ENCODE measurements around the gene PPID. TPM values are rescaled to one million over a fixed set of nuclear protein-coding genes. Genes with fewer than 3 reads are reported as not detected.
"Not testable (repeated sequence)": the region's sequence is repeated elsewhere in the genome, so short reads cannot be mapped to it uniquely, and the experiment has no call there.

PPID gene
- total and polyA plus RNA-seq, 12 donors: 23.8 to 37.1 (median 33.1) TPM

DNA sequence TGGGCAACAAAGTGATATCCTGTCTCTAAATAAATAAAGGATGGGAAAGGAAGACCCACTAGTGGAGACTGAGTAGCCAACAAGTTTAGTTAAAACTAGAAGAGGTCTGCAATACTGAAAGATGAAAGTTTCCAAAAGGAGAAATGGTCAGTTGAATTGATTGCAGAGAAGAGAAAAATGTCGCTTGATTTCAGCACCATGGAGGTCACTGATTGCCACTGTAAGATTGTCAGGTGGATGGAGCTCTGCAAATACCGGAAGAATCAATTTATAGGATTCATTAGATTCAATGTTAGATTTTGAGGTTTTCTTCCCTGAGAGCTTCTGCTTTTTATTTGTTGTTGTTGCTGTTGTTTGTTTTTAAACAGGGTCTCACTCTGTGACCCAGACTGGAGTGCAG lies 40.3 kb upstream of the PPID start:
- intact Hi-C loops (cut with DNase I): no loop called here
- no peak overlapping the region for H3K27ac ChIP-seq
- H3K4me1 ChIP-seq: peaks cover 0 to 16% (median 4%) of the 10 kb centered on the region in 9 donors
- ATAC-seq (no peak), DNase-seq (no peak)
- H3K9me3 ChIP-seq: no peaks in the 10 kb centered on the region
- TF ChIP-seq CTCF (IDR thresholded peaks at IDR 0.05): no peak
- WGBS, 2 donors: 47 to 50% methylated on average over 2 of the region's 2 CpGs
- no peaks in the 10 kb centered on the region for H3K27me3 ChIP-seq
- no peak overlapping the region for H3K4me3 ChIP-seq
- H3K36me3 ChIP-seq: no peaks in the 10 kb centered on the region

GRCh38 chr4:158762553-158762952 lies 39.4 kb upstream of the PPID start:
- intact Hi-C loops (cut with DNase I): no loop called here
- WGBS, 2 donors: 77 to 81% methylated on average over 4 of the region's 4 CpGs
- H3K27ac ChIP-seq: no peak overlapping the region

GRCh38 chr4:158760866-158761265 lies 37.7 kb upstream of the PPID start:
- WGBS, 2 donors: 88 to 94% methylated on average over 4 of the region's 4 CpGs
- Histone ChIP-seq H3K36me3 (no peaks in the 10 kb centered on the region), H3K27me3 (no peaks in the 10 kb centered on the region), H3K4me1 (no peaks in the 10 kb centered on the region), H3K4me3 (no peak overlapping the region), H3K9me3 (peaks cover 0 to 13% (median 0%) of the 10 kb centered on the region in 11 donors), H3K27ac (no peak overlapping the region)
- no peak for ATAC-seq
- intact Hi-C loops (cut with DNase I): no loop called here
- no peak for DNase-seq
- TF ChIP-seq CTCF (IDR thresholded peaks at IDR 0.05): no peak

More at GRCh38 chr4:158762553-158762952, 39.4 kb upstream of the PPID start:
- peaks cover 0 to 11% (median 3%) of the 10 kb centered on the region in 9 donors for H3K4me1 ChIP-seq
- no peak for ATAC-seq
- DNase-seq: no peak
- no peaks in the 10 kb centered on the region for H3K9me3 ChIP-seq
- H3K36me3 ChIP-seq: no peaks in the 10 kb centered on the region
- H3K4me3 ChIP-seq: no peak overlapping the region
- no peak for TF ChIP-seq CTCF (IDR thresholded peaks at IDR 0.05)
- H3K27me3 ChIP-seq: no peaks in the 10 kb centered on the region

GRCh38 chr4:158759539-158759938 lies 36.3 kb upstream of the PPID start:
- WGBS, 2 donors: 97 to 99% methylated on average over 19 of the region's 20 CpGs
- H3K4me3 ChIP-seq; DNase-seq; H3K27ac ChIP-seq; intact Hi-C loops (cut with DNase I); H3K4me1 ChIP-seq; H3K36me3 ChIP-seq; H3K27me3 ChIP-seq; ATAC-seq: not testable (repeated sequence)
- peaks cover 0 to 13% (median 0%) of the 10 kb centered on the region in 11 donors for H3K9me3 ChIP-seq

DNA sequence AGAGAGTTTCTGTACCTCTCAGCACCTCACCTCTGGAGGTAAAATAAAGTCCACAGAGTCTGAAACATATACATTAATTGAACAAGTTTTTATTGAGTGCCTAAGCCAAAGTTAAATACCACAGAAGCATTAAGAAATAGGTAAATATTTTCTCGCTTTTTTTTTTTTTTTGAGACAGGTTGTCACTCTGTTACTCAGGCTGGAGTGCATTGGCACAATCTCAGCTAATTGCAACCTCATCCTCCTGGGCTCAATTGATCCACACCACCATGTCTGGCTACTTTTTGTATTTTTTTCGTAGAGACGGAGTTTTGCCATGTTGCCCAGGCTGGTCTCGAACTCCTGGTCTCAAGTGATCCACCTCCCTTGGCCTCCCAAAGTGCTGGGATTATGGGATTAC lies 35.5 kb upstream of the PPID start:
- H3K4me3 ChIP-seq: no peak overlapping the region
- TF ChIP-seq CTCF (IDR thresholded peaks at IDR 0.05): no peak
- H3K27ac ChIP-seq: no peak overlapping the region
- WGBS, 2 donors: 95% methylated on average over 4 of the region's 4 CpGs
- intact Hi-C loops (cut with DNase I): no loop called here
- H3K36me3 ChIP-seq: no peaks in the 10 kb centered on the region
- no peaks in the 10 kb centered on the region for H3K27me3 ChIP-seq
- no peak for DNase-seq
- H3K4me1 ChIP-seq: no peaks in the 10 kb centered on the region
- H3K9me3 ChIP-seq: peaks cover 0 to 13% (median 0%) of the 10 kb centered on the region in 11 donors
- no peak for ATAC-seq
